ENCODE measurements around the gene TEX261.

The TEX261 gene

GRCh38 chr2:70977605-70978205 lies 17.0 kb downstream of the TEX261 start:
- peaks cover 9% of the 10 kb centered on the region; the same call in 1 of the 2 replicates for H3F3A ChIP-seq (ENCODE audit: insufficient read depth, low read length)
- H3K4me2 ChIP-seq (ENCODE audit: low read depth, low read length), result peak overlapping the region; percentile 76
- peak overlapping the region; percentile 61 for H3K4me3 ChIP-seq (ENCODE audit: low read length)
- H3K9me2 ChIP-seq (replicated peaks; ENCODE audit: insufficient read depth, low read length), result no peaks in the 10 kb centered on the region
- peaks cover 22% of the 10 kb centered on the region for H3K27me3 ChIP-seq (replicated peaks; ENCODE audit: insufficient read depth, low read length)
- no peaks in the 10 kb centered on the region for H3K36me3 ChIP-seq (replicated peaks; ENCODE audit: insufficient read depth, low read length)
- H2AFZ ChIP-seq (ENCODE audit: low read length), result peak overlapping the region; percentile 43
- no peaks in the 10 kb centered on the region for H3K79me2 ChIP-seq (ENCODE audit: low read length)
- no peaks in the 10 kb centered on the region for H4K20me1 ChIP-seq (ENCODE audit: insufficient read depth, low read length)
- TF ChIP-seq CTCF (IDR thresholded peaks at IDR 0.05; ENCODE audit: low read length), result no peak; the same call in 1 of the 2 replicates
- no peak for TF ChIP-seq EZH2phosphoT487 (IDR thresholded peaks at IDR 0.05; ENCODE audit: low read length)
- TF ChIP-seq EZH2 (optimal IDR thresholded peaks at IDR 0.05; ENCODE audit: low read depth, low read length), result no peak
- no peaks in the 10 kb centered on the region for H3K9me3 ChIP-seq (replicated peaks; ENCODE audit: insufficient read depth, low read length)
- DNase-seq, result peak; percentile 41
- peak overlapping the region; percentile 45; the same call in 1 of the 2 replicates for H3K9ac ChIP-seq (ENCODE audit: low read length)
- H3K27ac ChIP-seq (ENCODE audit: low read length), result peak overlapping the region; percentile 61; the same call in 1 of the 2 replicates
- 0 out of 2 replicates have a peak, but pooled peaks cover 6% of the 10 kb centered on the region for H3K4me1 ChIP-seq (ENCODE audit: low read length)

- H3K36me3 ChIP-seq (replicated peaks; ENCODE audit: insufficient read depth, low read length), result no peaks in the 10 kb centered on the region
- TF ChIP-seq EZH2 (optimal IDR thresholded peaks at IDR 0.05; ENCODE audit: low read depth, low read length) (no peak), CTCF (IDR thresholded peaks at IDR 0.05; ENCODE audit: low read length) (no peak), EZH2phosphoT487 (IDR thresholded peaks at IDR 0.05; ENCODE audit: low read length) (no peak)
- H3K9me2 ChIP-seq (replicated peaks; ENCODE audit: insufficient read depth, low read length), result no peaks in the 10 kb centered on the region
- H3K4me1 ChIP-seq (ENCODE audit: low read length), result 0 out of 2 replicates have a peak, but pooled peaks cover 6% of the 10 kb centered on the region
- no peak overlapping the region for H3K4me3 ChIP-seq (ENCODE audit: low read length)
- DNase-seq, result no peak
- no peaks in the 10 kb centered on the region for H3K9me3 ChIP-seq (replicated peaks; ENCODE audit: insufficient read depth, low read length)
- H3K27me3 ChIP-seq (replicated peaks; ENCODE audit: insufficient read depth, low read length), result peaks cover 29% of the 10 kb centered on the region
- H3K79me2 ChIP-seq (ENCODE audit: low read length), result no peaks in the 10 kb centered on the region
- H4K20me1 ChIP-seq (ENCODE audit: insufficient read depth, low read length), result no peaks in the 10 kb centered on the region
- H3F3A ChIP-seq (ENCODE audit: insufficient read depth, low read length), result peaks cover 9% of the 10 kb centered on the region; the same call in 1 of the 2 replicates
- no peak overlapping the region for H3K27ac ChIP-seq (ENCODE audit: low read length)
- H3K9ac ChIP-seq (ENCODE audit: low read length), result no peak overlapping the region
- no peak overlapping the region for H2AFZ ChIP-seq (ENCODE audit: low read length)
- H3K4me2 ChIP-seq (ENCODE audit: low read depth, low read length), result no peak overlapping the region
Observed at GRCh38 chr2:70975237-70975636, 19.4 kb downstream of the TEX261 start.

DNA sequence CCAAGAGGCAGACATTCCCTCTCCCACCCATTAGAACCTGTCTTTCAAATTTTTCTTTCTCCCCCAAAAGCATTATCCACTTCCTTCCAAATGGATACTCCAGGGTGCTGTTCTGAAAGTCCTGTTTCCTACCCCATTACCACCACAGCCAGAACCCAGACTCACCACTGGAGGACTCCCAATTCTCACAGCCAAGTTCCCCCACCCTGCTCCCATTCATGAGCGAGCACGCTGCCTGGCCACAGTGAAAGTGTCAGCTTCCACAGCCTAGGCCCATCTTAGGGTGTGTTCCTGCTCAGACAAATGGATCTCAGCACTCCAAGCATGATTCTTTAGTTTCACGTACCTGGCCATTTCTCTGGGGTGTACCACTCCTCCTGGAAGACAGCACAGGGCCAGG lies 20.1 kb downstream of the TEX261 start:
- H3K27ac ChIP-seq (ENCODE audit: low read length), result no peak overlapping the region

More for the DNA sequence above, 20.1 kb downstream of the TEX261 start:
- TF ChIP-seq CTCF (IDR thresholded peaks at IDR 0.05; ENCODE audit: low read length), result no peak
- TF ChIP-seq EZH2 (optimal IDR thresholded peaks at IDR 0.05; ENCODE audit: low read depth, low read length), result no peak
- DNase-seq, result no peak
- H3K36me3 ChIP-seq (replicated peaks; ENCODE audit: insufficient read depth, low read length), result no peaks in the 10 kb centered on the region
- peaks cover 33% of the 10 kb centered on the region for H3K27me3 ChIP-seq (replicated peaks; ENCODE audit: insufficient read depth, low read length)
- 0 out of 2 replicates have a peak, but pooled peaks cover 6% of the 10 kb centered on the region for H3K4me1 ChIP-seq (ENCODE audit: low read length)
- H4K20me1 ChIP-seq (ENCODE audit: insufficient read depth, low read length), result no peaks in the 10 kb centered on the region
- no peaks in the 10 kb centered on the region for H3K9me2 ChIP-seq (replicated peaks; ENCODE audit: insufficient read depth, low read length)
- no peaks in the 10 kb centered on the region for H3K9me3 ChIP-seq (replicated peaks; ENCODE audit: insufficient read depth, low read length)
- H3K9ac ChIP-seq (ENCODE audit: low read length), result no peak overlapping the region
- peaks cover 9% of the 10 kb centered on the region; the same call in 1 of the 2 replicates for H3F3A ChIP-seq (ENCODE audit: insufficient read depth, low read length)
- H3K4me2 ChIP-seq (ENCODE audit: low read depth, low read length), result no peak overlapping the region
- H3K79me2 ChIP-seq (ENCODE audit: low read length), result no peaks in the 10 kb centered on the region
- H3K4me3 ChIP-seq (ENCODE audit: low read length), result no peak overlapping the region
- H2AFZ ChIP-seq (ENCODE audit: low read length), result no peak overlapping the region
